RWPE1 (cell line): ENCODE results near the gene TFEB.

Experiments used
- CTCF ChIA-PET: fragments of 350-600 bp; sonication (Branson Sonifier 250); formaldehyde crosslinking; extraction: SDS; loops from one replicate; lab custom pipeline; 2021; lab: Yijun Ruan, JAX
- POLR2A ChIA-PET: fragments of 400-600 bp; formaldehyde crosslinking; extraction: SDS; loops from one replicate; lab custom pipeline; 2020; ENCODE audit warnings: antibody characterized with exemption; ENCODE audit not compliant: low non-redundant PET; lab: Yijun Ruan, JAX
- DNase-seq: peaks from one replicate; pipeline ENCODE4 v3.0.0; 2012; ENCODE audit warnings: low spot score
- H3K27ac ChIP-seq: fragments of 450-650 bp; 2 replicates; pipeline ENCODE4 v1.5.1; 2017
- CTCF ChIP-seq: fragments of 450-650 bp; conservative IDR thresholded peaks from 2 replicates; pipeline ENCODE4 v1.5.1; 2017; ENCODE audit warnings: low read depth, mild to moderate bottlenecking

The TFEB gene

GRCh38 chr6:41664271-41664670 is 71.1 kb downstream of the TFEB start:
- no peak for TF ChIP-seq CTCF
- ChIA-PET CTCF (no interaction called here), POLR2A (no interaction called here)
- DNase-seq, result no peak
- H3K27ac ChIP-seq, result no peak overlapping the region

- no peak for DNase-seq
- POLR2A ChIA-PET, result no interaction called here
- no peak for TF ChIP-seq CTCF
- CTCF ChIA-PET, result interaction anchor here (1.2 kb wide), 1 partner anchor 15 kb away, joined by 3 read pairs; no protein-coding TSS in a partner anchor
- H3K27ac ChIP-seq, result no peak overlapping the region
Measured at GRCh38 chr6:41663568-41663967, 71.8 kb downstream of the TFEB start.

GRCh38 chr6:41659935-41660334 is 75.5 kb downstream of the TFEB start:
- CTCF ChIA-PET, result no interaction called here
- POLR2A ChIA-PET, result no interaction called here
- no peak for DNase-seq

GRCh38 chr6:41658636-41659035 is 76.8 kb downstream of the TFEB start:
- CTCF ChIA-PET, result interaction anchor here (1.1 to 1.2 kb wide), 2 partner anchors 25 to 57 kb away, joined by 3 to 4 read pairs; no protein-coding TSS in a partner anchor

More at GRCh38 chr6:41659935-41660334, 75.5 kb downstream of the TFEB start:
- TF ChIP-seq CTCF, result no peak
- no peak overlapping the region for H3K27ac ChIP-seq

GRCh38 chr6:41657131-41658094 is 78.0 kb downstream of the TFEB start:
- DNase-seq, result no peak
- POLR2A ChIA-PET, result no interaction called here
- no peak for TF ChIP-seq CTCF
- CTCF ChIA-PET, result interaction anchor here (0.5 to 1.2 kb wide), 3 partner anchors 27 to 55 kb away, joined by 3 to 7 read pairs (median 4); no protein-coding TSS in a partner anchor
- H3K27ac ChIP-seq, result no peak overlapping the region

More at GRCh38 chr6:41658636-41659035, 76.8 kb downstream of the TFEB start:
- DNase-seq, result no peak
- no peak for TF ChIP-seq CTCF
- POLR2A ChIA-PET, result no interaction called here
- no peak overlapping the region for H3K27ac ChIP-seq

- DNase-seq, result no peak
- TF ChIP-seq CTCF, result no peak
- ChIA-PET CTCF (interaction anchor here (0.6 kb wide), 1 partner anchor 28 kb away, joined by 4 read pairs; no protein-coding TSS in a partner anchor), POLR2A (no interaction called here)
- H3K27ac ChIP-seq, result peak overlapping the region; percentile 33; the same call in 1 of the 2 replicates
Measured at GRCh38 chr6:41656002-41656691, 79.3 kb downstream of the TFEB start.
